Muscle layer of colon (tissue), 2 donors: Measurements from ENCODE around the gene ABCF3.
"Not testable (repeated sequence)": the region's sequence is repeated elsewhere in the genome, so short reads cannot be mapped to it uniquely, and the experiment has no call there.

Source experiments
- H3K27ac ChIP-seq: one replicate; pipeline ENCODE4 v1.7.0; 2013; ENCODE audit warnings: low read depth, mild to moderate bottlenecking, low read length, moderate library complexity
- H3K27me3 ChIP-seq, 2 donors: one replicate each; pipeline ENCODE4 v1.7.0; 2013; ENCODE audit warnings: low read length in 2 of 2, mild to moderate bottlenecking in 2 of 2; ENCODE audit not compliant: insufficient read depth in 2 of 2, control insufficient read depth in 1 of 2
- H3K36me3 ChIP-seq: one replicate; pipeline ENCODE4 v1.7.0; 2013; ENCODE audit warnings: mild to moderate bottlenecking, low read length; ENCODE audit not compliant: insufficient read depth
- H3K4me1 ChIP-seq: one replicate; pipeline ENCODE4 v1.7.0; 2013; ENCODE audit warnings: mild to moderate bottlenecking, low read length; ENCODE audit not compliant: insufficient read depth
- H3K4me3 ChIP-seq, 2 donors: one replicate each; pipeline ENCODE4 v1.7.0; 2013; ENCODE audit warnings: low read length in 2 of 2, low read depth in 1 of 2, mild to moderate bottlenecking in 1 of 2, moderate library complexity in 1 of 2
- H3K9ac ChIP-seq: one replicate; pipeline ENCODE4 v1.7.0; 2013; ENCODE audit warnings: low read length
- H3K9me3 ChIP-seq: one replicate; pipeline ENCODE4 v1.7.0; 2013; ENCODE audit warnings: mild to moderate bottlenecking, low read length
- donor health status: abdominal sarcoma.
- donor health status: Adenocarcinoma of cecum.

Gene ABCF3, protein sequence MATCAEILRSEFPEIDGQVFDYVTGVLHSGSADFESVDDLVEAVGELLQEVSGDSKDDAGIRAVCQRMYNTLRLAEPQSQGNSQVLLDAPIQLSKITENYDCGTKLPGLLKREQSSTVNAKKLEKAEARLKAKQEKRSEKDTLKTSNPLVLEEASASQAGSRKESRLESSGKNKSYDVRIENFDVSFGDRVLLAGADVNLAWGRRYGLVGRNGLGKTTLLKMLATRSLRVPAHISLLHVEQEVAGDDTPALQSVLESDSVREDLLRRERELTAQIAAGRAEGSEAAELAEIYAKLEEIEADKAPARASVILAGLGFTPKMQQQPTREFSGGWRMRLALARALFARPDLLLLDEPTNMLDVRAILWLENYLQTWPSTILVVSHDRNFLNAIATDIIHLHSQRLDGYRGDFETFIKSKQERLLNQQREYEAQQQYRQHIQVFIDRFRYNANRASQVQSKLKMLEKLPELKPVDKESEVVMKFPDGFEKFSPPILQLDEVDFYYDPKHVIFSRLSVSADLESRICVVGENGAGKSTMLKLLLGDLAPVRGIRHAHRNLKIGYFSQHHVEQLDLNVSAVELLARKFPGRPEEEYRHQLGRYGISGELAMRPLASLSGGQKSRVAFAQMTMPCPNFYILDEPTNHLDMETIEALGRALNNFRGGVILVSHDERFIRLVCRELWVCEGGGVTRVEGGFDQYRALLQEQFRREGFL

GRCh38 chr3:184186184-184186901, at the start of gene ABCF3:
ABCF3 (plus strand) TSS chr3:184186199; CDS start chr3:184186208, 9 bp downstream.
- no peaks in the 10 kb centered on the region for H3K9me3 ChIP-seq
- peaks cover 19% of the 10 kb centered on the region for H3K4me1 ChIP-seq
- peaks cover 62% of the 10 kb centered on the region for H3K36me3 ChIP-seq
- peak within 1 kb of the TSS; percentile 48 to 87 for H3K4me3 ChIP-seq
- peak within 1 kb of the TSS; percentile 62 for H3K9ac ChIP-seq
- H3K27ac ChIP-seq = peak within 1 kb of the TSS; percentile 68
- H3K27me3 ChIP-seq = no peaks in the 10 kb centered on the region

DNA sequence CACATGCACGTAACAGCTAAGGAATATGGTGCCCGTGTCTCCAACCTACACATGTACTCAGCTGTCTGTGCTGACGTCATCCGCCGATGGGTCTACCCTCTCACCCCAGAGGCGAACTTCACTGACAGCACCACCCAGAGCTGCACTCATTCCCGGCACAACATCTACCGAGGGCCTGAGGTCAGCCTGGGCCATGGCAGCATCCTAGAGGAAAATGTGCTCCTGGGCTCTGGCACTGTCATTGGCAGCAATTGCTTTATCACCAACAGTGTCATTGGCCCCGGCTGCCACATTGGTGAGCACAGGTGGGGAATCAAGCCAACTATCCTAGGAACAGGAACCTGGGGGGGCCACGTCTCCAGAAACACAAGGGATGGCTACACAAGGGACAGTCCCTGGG, 45.6 kb upstream of the ABCF3 start:
- Histone ChIP-seq H3K9me3 (no peaks in the 10 kb centered on the region), H3K27me3 (no peaks in the 10 kb centered on the region), H3K36me3 (peaks cover 54% of the 10 kb centered on the region), H3K27ac (no peak overlapping the region), H3K4me3 (no peak overlapping the region), H3K9ac (no peak overlapping the region), H3K4me1 (peaks cover 13% of the 10 kb centered on the region)

DNA sequence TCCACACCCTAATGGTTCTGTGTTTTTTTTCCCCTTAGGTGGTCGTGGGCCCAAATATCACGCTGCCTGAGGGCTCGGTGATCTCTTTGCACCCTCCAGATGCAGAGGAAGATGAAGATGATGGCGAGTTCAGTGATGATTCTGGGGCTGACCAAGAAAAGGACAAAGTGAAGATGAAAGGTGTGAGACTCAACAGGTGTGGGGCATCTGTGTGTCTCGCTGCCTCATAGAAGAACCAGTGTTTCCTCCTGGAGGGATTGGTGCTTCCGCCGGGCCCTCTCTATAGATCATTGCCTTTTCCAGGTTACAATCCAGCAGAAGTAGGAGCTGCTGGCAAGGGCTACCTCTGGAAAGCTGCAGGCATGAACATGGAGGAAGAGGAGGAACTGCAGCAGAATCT, 43.8 kb upstream of the ABCF3 start:
- Histone ChIP-seq H3K36me3 (peaks cover 56% of the 10 kb centered on the region), H3K9ac (no peak overlapping the region), H3K27ac (no peak overlapping the region), H3K4me3 (no peak overlapping the region), H3K27me3 (no peaks in the 10 kb centered on the region), H3K4me1 (no peaks in the 10 kb centered on the region), H3K9me3 (no peaks in the 10 kb centered on the region)

DNA sequence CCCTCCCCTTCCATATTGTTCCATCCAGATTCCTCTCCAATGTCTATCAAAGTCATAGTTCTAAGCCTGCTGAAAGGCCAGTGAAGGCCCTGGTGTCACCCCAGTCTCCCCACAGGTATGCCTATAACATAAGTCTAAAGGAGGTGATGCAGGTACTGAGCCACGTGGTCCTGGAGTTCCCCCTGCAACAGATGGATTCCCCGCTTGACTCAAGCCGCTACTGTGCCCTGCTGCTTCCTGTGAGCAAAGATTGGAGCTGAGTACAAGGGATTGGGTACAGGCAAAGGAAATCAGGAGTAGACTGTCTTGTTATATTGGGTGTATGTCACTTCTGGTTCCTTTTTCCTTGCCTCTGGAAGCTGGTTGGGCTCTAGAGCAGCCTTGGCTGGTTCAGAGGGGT, 42.7 kb upstream of the ABCF3 start:
- Histone ChIP-seq H3K9ac (no peak overlapping the region), H3K4me3 (no peak overlapping the region), H3K4me1 (no peaks in the 10 kb centered on the region), H3K27me3 (no peaks in the 10 kb centered on the region), H3K9me3 (no peaks in the 10 kb centered on the region), H3K27ac (no peak overlapping the region), H3K36me3 (peaks cover 56% of the 10 kb centered on the region)

DNA sequence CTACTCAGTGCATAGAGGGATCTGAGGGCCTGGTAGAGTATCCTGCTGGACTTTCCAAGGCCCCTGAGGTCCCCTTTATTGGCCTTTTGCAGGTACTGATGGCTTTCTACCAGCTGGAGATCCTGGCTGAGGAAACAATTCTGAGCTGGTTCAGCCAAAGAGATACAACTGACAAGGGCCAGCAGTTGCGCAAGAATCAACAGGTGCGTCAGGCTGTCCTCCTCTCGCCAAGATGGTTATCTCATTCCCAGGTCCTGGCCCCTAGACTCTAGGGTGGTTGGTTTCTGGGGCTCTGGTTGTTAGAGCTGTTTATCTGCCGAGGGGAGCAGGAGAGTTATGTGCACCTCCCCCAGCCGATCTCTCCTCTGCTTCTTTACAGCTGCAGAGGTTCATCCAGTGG, 41.5 kb upstream of the ABCF3 start:
- H3K9me3 ChIP-seq = no peaks in the 10 kb centered on the region
- H3K27me3 ChIP-seq = no peaks in the 10 kb centered on the region
- H3K4me3 ChIP-seq = no peak overlapping the region
- peaks cover 56% of the 10 kb centered on the region for H3K36me3 ChIP-seq
- H3K27ac ChIP-seq = no peak overlapping the region
- no peaks in the 10 kb centered on the region for H3K4me1 ChIP-seq
- no peak overlapping the region for H3K9ac ChIP-seq

GRCh38 chr3:184145111-184145524, 40.9 kb upstream of the ABCF3 start:
- Histone ChIP-seq H3K36me3 (peaks cover 55% of the 10 kb centered on the region), H3K27ac (no peak overlapping the region), H3K4me3 (no peak overlapping the region)

DNA sequence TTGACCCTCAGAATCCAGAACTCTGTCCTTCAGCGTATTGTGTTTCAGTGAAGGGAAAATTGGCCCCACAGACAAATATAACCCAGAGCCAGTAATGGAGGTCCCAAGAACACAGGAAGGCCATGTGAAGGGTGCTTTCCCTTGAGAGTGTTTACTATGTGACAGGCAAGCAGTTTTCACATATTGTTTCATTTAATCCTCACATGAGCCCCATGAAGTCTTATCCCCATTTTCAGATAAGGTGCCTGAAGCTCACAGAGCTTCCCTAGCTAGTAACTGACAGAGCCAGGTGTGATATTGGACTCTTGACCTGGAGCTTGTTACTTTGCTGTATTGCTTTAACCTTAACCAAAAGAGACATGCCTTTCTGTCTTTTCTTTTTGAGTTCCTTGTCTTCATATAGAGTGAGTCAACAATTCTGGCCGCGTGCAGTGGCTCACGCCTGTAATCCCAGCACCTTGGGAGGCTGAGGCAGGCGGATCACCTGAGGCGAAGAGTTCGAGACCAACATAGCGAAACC, 40.2 kb upstream of the ABCF3 start:
- Histone ChIP-seq H3K27me3 (no peaks in the 10 kb centered on the region), H3K4me3 (no peak overlapping the region), H3K9me3 (no peaks in the 10 kb centered on the region), H3K27ac (no peak overlapping the region), H3K36me3 (peaks cover 48% of the 10 kb centered on the region), H3K4me1 (no peaks in the 10 kb centered on the region), H3K9ac (no peak overlapping the region)

More at GRCh38 chr3:184145111-184145524, 40.9 kb upstream of the ABCF3 start:
- Histone ChIP-seq H3K27me3 (no peaks in the 10 kb centered on the region), H3K9ac (no peak overlapping the region), H3K9me3 (no peaks in the 10 kb centered on the region), H3K4me1 (no peaks in the 10 kb centered on the region)

DNA sequence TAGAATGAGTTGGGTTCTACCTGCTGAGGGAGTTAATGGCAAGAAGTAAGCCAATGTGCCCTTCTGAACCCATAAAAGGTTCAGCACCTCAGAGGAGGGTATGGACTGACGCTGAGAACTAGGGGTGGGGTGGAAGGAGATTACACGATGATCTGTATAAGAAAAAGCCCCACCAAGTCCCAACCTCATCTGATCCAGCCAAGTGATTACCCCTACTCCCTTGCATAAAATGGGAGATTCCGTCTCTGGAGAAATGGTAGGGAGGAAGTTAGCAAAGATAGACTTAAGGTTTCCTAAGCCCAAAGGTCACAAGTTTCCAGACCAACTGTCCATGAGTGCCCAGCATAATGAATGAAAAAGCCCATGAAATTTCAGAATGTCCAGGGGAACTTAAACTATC, 37.9 kb upstream of the ABCF3 start:
- H3K9me3 ChIP-seq = no peaks in the 10 kb centered on the region
- no peak overlapping the region for H3K27ac ChIP-seq
- H3K36me3 ChIP-seq = peaks cover 26% of the 10 kb centered on the region
- H3K4me1 ChIP-seq = no peaks in the 10 kb centered on the region
- H3K27me3 ChIP-seq = no peaks in the 10 kb centered on the region
- H3K9ac ChIP-seq = no peak overlapping the region
- H3K4me3 ChIP-seq = no peak overlapping the region

- Histone ChIP-seq H3K27ac (no peak overlapping the region), H3K9me3 (no peaks in the 10 kb centered on the region), H3K36me3 (peaks cover 15% of the 10 kb centered on the region), H3K4me1 (peaks cover 6% of the 10 kb centered on the region), H3K27me3 (no peaks in the 10 kb centered on the region), H3K4me3 (no peak overlapping the region), H3K9ac (no peak overlapping the region)
Measured at GRCh38 chr3:184149123-184149522, 36.9 kb upstream of the ABCF3 start.

- H3K36me3 ChIP-seq, H3K4me1 ChIP-seq, H3K27ac ChIP-seq, H3K9me3 ChIP-seq, H3K9ac ChIP-seq, H3K4me3 ChIP-seq, H3K27me3 ChIP-seq: not testable (repeated sequence)
Measured at GRCh38 chr3:184149770-184150169, 36.2 kb upstream of the ABCF3 start.
